Activated gamma-delta T cell treated with Interleukin-2 at 50 U/mL for 16 hours (primary cell): ENCODE results near the gene HIP1R.
"Not testable (repeated sequence)": the region's sequence is repeated elsewhere in the genome, so short reads cannot be mapped to it uniquely, and the experiment has no call there.

Experiments
- DNase-seq: peaks from one replicate; pipeline ENCODE4 v3.0.0-alpha.2; 2020

Gene HIP1R, protein sequence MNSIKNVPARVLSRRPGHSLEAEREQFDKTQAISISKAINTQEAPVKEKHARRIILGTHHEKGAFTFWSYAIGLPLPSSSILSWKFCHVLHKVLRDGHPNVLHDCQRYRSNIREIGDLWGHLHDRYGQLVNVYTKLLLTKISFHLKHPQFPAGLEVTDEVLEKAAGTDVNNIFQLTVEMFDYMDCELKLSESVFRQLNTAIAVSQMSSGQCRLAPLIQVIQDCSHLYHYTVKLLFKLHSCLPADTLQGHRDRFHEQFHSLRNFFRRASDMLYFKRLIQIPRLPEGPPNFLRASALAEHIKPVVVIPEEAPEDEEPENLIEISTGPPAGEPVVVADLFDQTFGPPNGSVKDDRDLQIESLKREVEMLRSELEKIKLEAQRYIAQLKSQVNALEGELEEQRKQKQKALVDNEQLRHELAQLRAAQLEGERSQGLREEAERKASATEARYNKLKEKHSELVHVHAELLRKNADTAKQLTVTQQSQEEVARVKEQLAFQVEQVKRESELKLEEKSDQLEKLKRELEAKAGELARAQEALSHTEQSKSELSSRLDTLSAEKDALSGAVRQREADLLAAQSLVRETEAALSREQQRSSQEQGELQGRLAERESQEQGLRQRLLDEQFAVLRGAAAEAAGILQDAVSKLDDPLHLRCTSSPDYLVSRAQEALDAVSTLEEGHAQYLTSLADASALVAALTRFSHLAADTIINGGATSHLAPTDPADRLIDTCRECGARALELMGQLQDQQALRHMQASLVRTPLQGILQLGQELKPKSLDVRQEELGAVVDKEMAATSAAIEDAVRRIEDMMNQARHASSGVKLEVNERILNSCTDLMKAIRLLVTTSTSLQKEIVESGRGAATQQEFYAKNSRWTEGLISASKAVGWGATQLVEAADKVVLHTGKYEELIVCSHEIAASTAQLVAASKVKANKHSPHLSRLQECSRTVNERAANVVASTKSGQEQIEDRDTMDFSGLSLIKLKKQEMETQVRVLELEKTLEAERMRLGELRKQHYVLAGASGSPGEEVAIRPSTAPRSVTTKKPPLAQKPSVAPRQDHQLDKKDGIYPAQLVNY

GRCh38 chr12:122834921-122835749 lies at the start of gene HIP1R:
HIP1R (plus strand) TSS chr12:122835457; CDS start chr12:122835551, 94 bp downstream.
- peak; percentile 51 for DNase-seq

GRCh38 chr12:122785503-122785902 lies 49.8 kb upstream of the HIP1R start:
- DNase-seq, result no peak

DNA sequence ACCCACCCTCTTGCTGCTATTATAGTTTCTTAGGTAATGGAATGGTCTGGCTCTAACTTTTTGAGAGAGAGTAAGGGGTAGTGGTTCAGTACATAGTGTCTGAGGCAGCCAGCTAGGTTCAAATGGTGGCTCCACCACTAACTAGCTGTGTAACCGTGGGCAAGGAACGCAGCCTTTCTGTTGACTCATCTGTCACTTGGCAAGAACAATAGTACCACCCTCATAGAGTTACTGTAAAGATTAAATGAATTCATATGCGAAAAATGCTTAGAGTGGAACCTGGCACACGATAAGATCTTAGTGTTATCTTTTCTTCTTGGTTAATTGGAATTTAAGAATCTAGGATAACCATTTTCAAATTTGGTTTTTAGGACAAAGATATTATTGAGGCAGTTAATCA lies 46.9 kb upstream of the HIP1R start:
- no peak for DNase-seq

GRCh38 chr12:122789637-122790036 lies 45.6 kb upstream of the HIP1R start:
- no peak for DNase-seq

- DNase-seq, result no peak
Observed at GRCh38 chr12:122790393-122791075, 44.7 kb upstream of the HIP1R start.

- no peak for DNase-seq
Observed at GRCh38 chr12:122793685-122794106, 41.6 kb upstream of the HIP1R start.

DNA sequence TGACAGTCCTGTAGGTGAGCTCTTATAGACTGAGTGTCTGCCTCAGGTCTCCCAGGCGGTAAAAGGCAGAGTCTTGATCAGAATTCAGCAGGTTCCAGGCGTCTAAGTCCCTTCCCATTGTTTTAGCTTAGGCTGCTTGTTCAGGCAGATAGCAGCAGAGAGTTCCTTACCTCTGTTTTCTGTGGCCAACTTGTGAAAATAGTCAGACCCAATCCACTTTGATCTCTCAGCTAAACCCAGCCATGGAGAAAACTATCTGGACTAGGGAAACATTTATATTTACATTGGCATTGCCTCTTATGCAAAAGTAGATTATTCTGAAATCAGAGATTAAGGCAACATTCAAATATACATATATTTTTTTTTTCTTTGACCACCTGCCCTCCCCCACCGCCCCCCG lies 39.5 kb upstream of the HIP1R start:
- DNase-seq, result no peak

- no peak for DNase-seq
Observed at GRCh38 chr12:122799641-122800243, 35.5 kb upstream of the HIP1R start.

DNA sequence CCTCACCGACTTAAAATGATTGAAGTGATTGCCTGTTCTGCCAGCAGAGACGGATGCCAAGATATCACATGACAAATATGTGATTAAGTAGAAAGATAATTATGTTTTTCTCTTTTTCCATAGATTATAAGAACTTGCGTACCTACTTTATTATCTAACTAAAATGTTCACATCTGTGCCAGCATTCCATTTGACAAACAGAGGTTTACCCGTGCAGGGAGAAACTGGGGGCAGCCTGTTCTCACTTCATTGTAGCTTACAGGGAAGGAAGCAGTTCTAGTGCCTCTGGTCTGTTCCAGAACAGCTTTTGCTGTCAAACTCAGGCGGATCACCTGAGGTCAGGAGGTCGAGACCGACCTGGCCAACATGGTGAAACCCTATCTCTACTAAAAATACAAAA lies 31.3 kb upstream of the HIP1R start:
- DNase-seq, result no peak

DNA sequence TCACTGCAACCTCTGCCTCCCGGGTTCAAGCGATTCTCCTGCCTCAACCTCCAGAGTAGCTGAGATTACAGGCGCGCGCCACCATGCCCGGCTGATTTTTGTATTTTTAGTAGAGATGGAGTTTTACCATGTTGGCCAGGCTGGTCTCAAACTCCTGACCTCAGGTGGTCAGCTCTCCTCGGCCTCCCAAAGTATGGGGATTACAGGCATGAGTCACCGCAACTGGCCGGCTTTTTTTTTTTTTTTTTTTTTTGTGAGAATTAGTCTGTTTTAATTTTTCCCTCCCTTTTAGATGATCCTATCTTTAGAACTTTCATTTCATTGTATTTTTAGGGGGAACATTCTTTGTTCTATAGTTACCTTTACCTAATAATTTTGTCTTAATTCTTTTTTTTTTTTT lies 30.3 kb upstream of the HIP1R start:
- DNase-seq, result not testable (repeated sequence)

DNA sequence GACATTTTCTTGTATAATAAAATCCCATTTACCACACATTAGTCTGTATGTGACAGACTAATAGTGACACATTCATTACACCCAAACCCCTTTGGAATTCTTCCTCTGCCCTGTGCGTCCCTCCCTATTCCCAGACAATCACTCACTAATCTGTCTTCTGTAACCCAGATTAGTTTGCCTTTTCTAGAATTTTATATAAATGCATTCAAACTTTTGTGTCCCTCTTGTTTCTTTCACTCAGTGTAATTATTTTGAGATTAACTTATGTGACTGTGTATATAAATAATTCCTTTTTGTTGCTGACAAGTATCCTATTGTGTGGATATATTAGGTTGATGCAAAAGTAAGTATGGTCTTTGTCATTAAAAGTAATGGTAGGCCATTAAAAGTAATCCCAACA lies 27.6 kb upstream of the HIP1R start:
- no peak for DNase-seq

DNA sequence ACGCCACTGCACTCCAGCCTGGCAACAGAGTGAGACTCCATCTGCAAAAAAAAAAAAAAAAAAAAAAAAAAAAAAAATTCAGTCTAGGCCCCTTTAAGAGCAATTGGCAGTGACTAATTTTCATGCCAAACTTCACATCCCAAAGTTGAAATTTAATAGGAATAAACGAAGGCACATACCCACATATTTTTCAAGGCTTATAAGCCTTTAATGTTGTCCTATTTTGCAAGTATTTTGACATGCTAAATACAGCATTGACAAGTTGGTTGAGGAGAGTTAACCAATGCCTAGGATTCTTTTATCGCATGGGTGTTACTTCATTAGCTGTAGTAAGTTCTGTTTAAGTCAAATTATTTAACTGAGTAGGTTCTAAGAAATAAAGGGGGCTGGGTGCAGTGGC lies 23.5 kb upstream of the HIP1R start:
- no peak for DNase-seq

- no peak for DNase-seq
Observed at GRCh38 chr12:122813310-122813713, 21.9 kb upstream of the HIP1R start.

DNA sequence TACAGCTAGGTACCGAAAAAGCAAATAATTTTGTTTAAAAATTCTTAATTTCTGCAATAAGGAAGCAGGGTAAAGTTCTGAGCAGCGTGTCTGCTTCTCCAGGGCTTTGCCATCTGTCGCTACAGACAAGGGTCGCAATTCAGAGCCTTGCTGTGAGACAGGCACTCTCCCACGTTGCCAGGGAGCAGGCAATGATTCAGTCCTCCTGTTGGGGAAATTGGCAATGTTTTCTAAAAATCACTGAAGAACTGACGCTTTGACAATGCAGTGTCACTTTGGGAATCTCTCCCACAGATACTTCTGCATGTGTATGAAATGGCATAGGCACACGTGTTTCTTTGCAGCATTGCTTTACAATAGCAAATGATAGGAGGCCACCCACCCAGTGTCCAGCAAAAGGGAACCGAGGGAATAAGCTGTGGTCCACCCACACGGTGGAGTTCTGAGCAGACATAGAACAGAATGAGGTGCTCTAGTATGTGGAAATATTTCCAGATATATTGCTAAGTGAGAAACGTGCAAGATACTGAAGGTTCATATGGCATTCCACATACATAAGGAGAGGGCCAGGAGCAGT lies 16.0 kb upstream of the HIP1R start:
- DNase-seq, result no peak

GRCh38 chr12:122820138-122820537 lies 15.1 kb upstream of the HIP1R start:
- DNase-seq, result no peak

DNA sequence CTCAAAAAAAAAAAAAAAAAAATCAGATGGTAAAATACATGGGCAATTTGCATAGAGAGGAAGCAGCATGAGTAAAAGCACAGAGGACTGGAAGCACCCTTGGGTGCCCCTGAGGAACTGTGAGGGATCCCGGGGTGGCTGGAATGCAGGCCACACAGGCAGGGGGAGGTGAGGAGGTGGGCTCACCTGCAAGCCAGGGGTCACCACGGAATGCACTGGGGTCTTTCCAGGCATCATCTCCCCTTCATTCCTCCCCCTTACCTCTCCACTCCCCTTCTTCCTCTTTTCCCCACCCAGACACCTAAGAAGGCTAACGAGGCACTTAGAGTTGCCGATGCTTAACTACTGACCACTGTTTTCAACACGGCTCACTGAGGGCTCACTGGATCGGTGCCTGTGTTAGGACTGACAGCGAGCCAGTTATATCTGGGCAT lies 14.4 kb upstream of the HIP1R start:
- DNase-seq, result no peak

- no peak for DNase-seq
Observed at GRCh38 chr12:122823429-122823828, 11.8 kb upstream of the HIP1R start.

GRCh38 chr12:122825773-122826724 lies 9.2 kb upstream of the HIP1R start:
- DNase-seq, result no peak

- DNase-seq, result no peak
Observed at GRCh38 chr12:122827258-122827657, 8.0 kb upstream of the HIP1R start.
